OCI-LY1 (cell line): ENCODE measurements around the gene ERN2.

Source experiments
- H2AFZ ChIP-seq: fragments of 200-600 bp; sonication (generic), shearing (Covaris generic); 2 replicates; pipeline ENCODE4 v1.6.0; 2014; ENCODE audit warnings: antibody characterized with exemption, mild to moderate bottlenecking, low read length
- H3F3A ChIP-seq: fragments of 200-600 bp; sonication (generic), shearing (Covaris generic); 2 replicates; pipeline ENCODE4 v1.6.0; 2014; ENCODE audit warnings: mild to moderate bottlenecking, antibody characterized with exemption, low read length, moderate library complexity; ENCODE audit not compliant: insufficient read depth
- H3K27ac ChIP-seq: fragments of 200-600 bp; sonication (generic); 2 replicates; pipeline ENCODE4 v1.5.1; 2014; ENCODE audit warnings: low read length, mixed run types, mild to moderate bottlenecking, low read depth; ENCODE audit not compliant: poor library complexity, severe bottlenecking
- H3K27me3 ChIP-seq: fragments of 200-600 bp; sonication (generic); 2 replicates; pipeline ENCODE4 v1.6.0; 2014; ENCODE audit warnings: antibody characterized with exemption, mild to moderate bottlenecking, low read length, moderate library complexity; ENCODE audit not compliant: insufficient read depth
- H3K36me3 ChIP-seq: fragments of 200-600 bp; sonication (generic); 2 replicates; pipeline ENCODE4 v1.6.1; 2014; ENCODE audit warnings: mild to moderate bottlenecking, antibody characterized with exemption, low read length, moderate library complexity, mixed read lengths; ENCODE audit not compliant: insufficient read depth
- H3K4me1 ChIP-seq: fragments of 200-600 bp; sonication (generic); 2 replicates; pipeline ENCODE4 v1.5.1; 2014; ENCODE audit warnings: mild to moderate bottlenecking, low read length, moderate library complexity; ENCODE audit not compliant: insufficient read depth, severe bottlenecking
- H3K4me2 ChIP-seq: fragments of 200-600 bp; sonication (generic), shearing (Covaris generic); 2 replicates; pipeline ENCODE4 v1.6.1; 2014; ENCODE audit warnings: low read length
- H3K4me3 ChIP-seq: fragments of 200-600 bp; sonication (generic); 2 replicates; pipeline ENCODE4 v1.5.1; 2014; ENCODE audit warnings: low read length, low read depth, mild to moderate bottlenecking, mixed read lengths; ENCODE audit not compliant: poor library complexity, severe bottlenecking
- H3K79me2 ChIP-seq: fragments of 200-600 bp; shearing (Covaris generic); 2 replicates; pipeline ENCODE4 v1.6.1; 2016; ENCODE audit warnings: mixed run types, low read length, mixed read lengths; ENCODE audit not compliant: insufficient read depth
- H3K9ac ChIP-seq: fragments of 200-600 bp; sonication (generic), shearing (Covaris generic); 2 replicates; pipeline ENCODE4 v1.6.1; 2014; ENCODE audit warnings: mild to moderate bottlenecking, low read length, mixed read lengths
- H3K9me2 ChIP-seq: fragments of 200-600 bp; sonication (generic), shearing (Covaris generic); 2 replicates; pipeline ENCODE4 v1.6.1; 2014; ENCODE audit warnings: low read depth, mild to moderate bottlenecking, low read length, mixed read lengths
- H3K9me3 ChIP-seq: fragments of 200-600 bp; shearing (Covaris generic); 2 replicates; pipeline ENCODE4 v1.6.1; 2014; ENCODE audit warnings: low read length, mixed read lengths
- H4K20me1 ChIP-seq: fragments of 200-600 bp; sonication (generic), shearing (Covaris generic); 2 replicates; pipeline ENCODE4 v1.6.0; 2016; ENCODE audit warnings: mild to moderate bottlenecking, low read length; ENCODE audit not compliant: insufficient read depth
- EZH2 ChIP-seq: fragments of 200-600 bp; sonication (generic), shearing (Covaris generic); IDR thresholded peaks from 2 replicates; pipeline ENCODE4 v1.8.0; 2017; ENCODE audit warnings: borderline replicate concordance, mixed run types, mild to moderate bottlenecking, antibody characterized with exemption, low read length, moderate library complexity, mixed read lengths
- TF ChIP-seq, protein P1 (sequence below): fragments of 200-600 bp; sonication (generic), shearing (Covaris generic); IDR thresholded peaks from 2 replicates; pipeline ENCODE4 v1.5.1; 2017; ENCODE audit warnings: mild to moderate bottlenecking, antibody characterized with exemption, low read length, moderate library complexity, mixed read lengths

The ERN2 gene

DNA sequence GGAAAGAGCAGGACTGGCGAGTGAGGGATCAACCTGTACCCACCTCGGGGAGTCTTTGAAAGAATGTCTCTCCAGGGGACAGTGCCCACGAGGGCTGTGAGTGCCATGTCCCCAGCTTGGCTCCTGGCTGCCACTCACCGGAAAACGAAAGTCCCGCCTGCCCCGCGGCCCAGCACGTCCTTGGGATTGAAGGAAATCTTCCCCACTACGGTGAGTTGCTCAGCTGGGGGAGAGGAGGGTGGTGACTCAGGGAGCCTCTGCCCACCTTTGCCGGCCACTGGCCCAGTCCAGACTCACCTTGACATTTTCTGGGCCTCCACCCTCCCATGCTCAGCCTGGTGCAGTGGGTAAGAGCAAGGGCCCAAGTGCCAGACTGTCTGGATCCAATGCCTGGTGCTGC is 17.3 kb downstream of the ERN2 start:
- no peak for TF ChIP-seq EZH2
- TF ChIP-seq, protein P1, sequence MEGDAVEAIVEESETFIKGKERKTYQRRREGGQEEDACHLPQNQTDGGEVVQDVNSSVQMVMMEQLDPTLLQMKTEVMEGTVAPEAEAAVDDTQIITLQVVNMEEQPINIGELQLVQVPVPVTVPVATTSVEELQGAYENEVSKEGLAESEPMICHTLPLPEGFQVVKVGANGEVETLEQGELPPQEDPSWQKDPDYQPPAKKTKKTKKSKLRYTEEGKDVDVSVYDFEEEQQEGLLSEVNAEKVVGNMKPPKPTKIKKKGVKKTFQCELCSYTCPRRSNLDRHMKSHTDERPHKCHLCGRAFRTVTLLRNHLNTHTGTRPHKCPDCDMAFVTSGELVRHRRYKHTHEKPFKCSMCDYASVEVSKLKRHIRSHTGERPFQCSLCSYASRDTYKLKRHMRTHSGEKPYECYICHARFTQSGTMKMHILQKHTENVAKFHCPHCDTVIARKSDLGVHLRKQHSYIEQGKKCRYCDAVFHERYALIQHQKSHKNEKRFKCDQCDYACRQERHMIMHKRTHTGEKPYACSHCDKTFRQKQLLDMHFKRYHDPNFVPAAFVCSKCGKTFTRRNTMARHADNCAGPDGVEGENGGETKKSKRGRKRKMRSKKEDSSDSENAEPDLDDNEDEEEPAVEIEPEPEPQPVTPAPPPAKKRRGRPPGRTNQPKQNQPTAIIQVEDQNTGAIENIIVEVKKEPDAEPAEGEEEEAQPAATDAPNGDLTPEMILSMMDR = no peak
- Histone ChIP-seq H3K27ac (no peak overlapping the region), H3K9me3 (no peaks in the 10 kb centered on the region), H3K36me3 (peaks cover 16% of the 10 kb centered on the region), H3K4me2 (0 out of 2 replicates have a peak overlapping the region, but pooled peaks have one; percentile 79), H3F3A (no peaks in the 10 kb centered on the region), H3K9ac (no peak overlapping the region), H4K20me1 (no peaks in the 10 kb centered on the region), H3K79me2 (no peaks in the 10 kb centered on the region), H3K27me3 (no peaks in the 10 kb centered on the region), H2AFZ (no peak overlapping the region), H3K4me1 (peaks cover 33% of the 10 kb centered on the region), H3K4me3 (no peak overlapping the region), H3K9me2 (no peaks in the 10 kb centered on the region)

DNA sequence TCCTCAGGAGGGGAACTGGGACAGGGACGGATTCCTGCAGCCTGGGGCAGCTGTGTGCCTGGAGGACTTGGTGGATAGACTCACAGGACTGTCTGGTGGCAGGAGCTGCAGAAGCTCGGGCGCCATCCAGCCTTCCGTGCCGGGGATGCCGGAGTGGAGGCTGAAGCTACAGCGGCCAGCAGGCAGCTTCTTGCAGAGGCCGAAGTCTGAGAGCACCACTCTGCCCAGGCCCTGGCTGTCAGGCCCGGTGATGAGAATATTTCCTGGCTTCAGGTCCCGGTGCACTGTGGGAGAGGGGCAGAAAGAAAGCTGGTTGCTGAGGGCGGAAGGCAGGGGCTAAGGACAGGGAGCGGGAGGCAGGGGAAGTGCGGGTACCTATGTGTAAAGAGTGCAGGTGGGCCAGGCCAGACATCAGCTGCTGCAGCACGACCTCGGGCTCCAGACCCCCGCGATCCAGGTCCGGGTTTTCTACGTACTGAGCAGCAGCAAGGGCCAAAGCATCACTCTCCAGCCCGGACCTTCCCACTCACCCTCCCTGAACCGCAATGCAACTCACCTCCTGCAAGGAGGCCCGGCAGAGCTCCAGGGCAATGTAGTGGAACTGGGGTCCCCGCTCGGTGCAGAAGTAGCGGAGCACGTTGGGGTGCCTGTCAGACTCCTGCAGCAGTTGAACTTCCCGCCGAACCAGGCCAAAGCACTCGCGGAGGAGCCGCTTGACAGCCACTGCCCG is 18.2 kb downstream of the ERN2 start:
- H2AFZ ChIP-seq = peak overlapping the region; percentile 58; the same call in 1 of the 2 replicates

DNA sequence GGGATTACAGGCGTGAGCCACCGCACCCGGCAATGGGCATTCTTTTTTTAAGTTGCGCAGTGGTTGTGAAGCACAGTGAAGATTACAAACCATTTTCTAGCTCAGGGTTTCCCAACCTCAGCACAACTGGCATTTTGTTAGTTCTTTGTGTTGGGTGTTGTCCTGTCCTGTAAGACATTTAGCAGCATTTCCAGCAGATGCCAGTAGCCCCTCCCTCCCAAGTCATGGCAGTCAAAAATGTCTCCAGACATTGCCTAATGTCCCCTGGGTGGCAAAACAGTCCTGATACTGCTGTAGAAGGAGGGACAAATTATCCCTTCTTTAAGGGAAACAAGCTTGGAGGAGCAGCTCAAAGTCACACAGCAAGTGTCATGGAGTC is 18.8 kb downstream of the ERN2 start:
- Histone ChIP-seq H3K9me2 (no peaks in the 10 kb centered on the region), H3K79me2 (no peaks in the 10 kb centered on the region), H3K27me3 (no peaks in the 10 kb centered on the region), H2AFZ (peak overlapping the region; percentile 58; the same call in 1 of the 2 replicates), H4K20me1 (no peaks in the 10 kb centered on the region), H3K4me1 (peaks cover 30% of the 10 kb centered on the region), H3K27ac (peak overlapping the region; percentile 69), H3K36me3 (peaks cover 31% of the 10 kb centered on the region), H3K4me2 (peak overlapping the region; percentile 79), H3K4me3 (peak overlapping the region; percentile 60), H3K9ac (peak overlapping the region; percentile 60; the same call in 1 of the 2 replicates), H3F3A (0 out of 2 replicates have a peak, but pooled peaks cover 3% of the 10 kb centered on the region), H3K9me3 (no peaks in the 10 kb centered on the region)
- no peak for TF ChIP-seq EZH2
- TF ChIP-seq, protein P1 = no peak

More for the DNA sequence above, 18.2 kb downstream of the ERN2 start:
- no peaks in the 10 kb centered on the region for H3K9me2 ChIP-seq
- H3K9ac ChIP-seq = peak overlapping the region; percentile 60; the same call in 1 of the 2 replicates
- H4K20me1 ChIP-seq = no peaks in the 10 kb centered on the region
- 0 out of 2 replicates have a peak, but pooled peaks cover 3% of the 10 kb centered on the region for H3F3A ChIP-seq
- TF ChIP-seq, protein P1 = no peak
- TF ChIP-seq EZH2 = no peak
- H3K27me3 ChIP-seq = no peaks in the 10 kb centered on the region
- H3K4me2 ChIP-seq = peak overlapping the region; percentile 79
- no peaks in the 10 kb centered on the region for H3K9me3 ChIP-seq
- peaks cover 25% of the 10 kb centered on the region for H3K36me3 ChIP-seq
- peak overlapping the region; percentile 60 for H3K4me3 ChIP-seq
- peak overlapping the region; percentile 69 for H3K27ac ChIP-seq
- H3K4me1 ChIP-seq = peaks cover 33% of the 10 kb centered on the region
- no peaks in the 10 kb centered on the region for H3K79me2 ChIP-seq
